Activated naive CD4-positive, alpha-beta T cell treated with anti-CD3 and anti-CD28 coated beads, Interleukin-2, amount 50 U/mL, for 72 hours (primary cell): Measurements from ENCODE around the gene SUOX. TPM values are rescaled to one million over a fixed set of nuclear protein-coding genes. Genes with fewer than 3 reads are reported as not detected.
"Not testable (repeated sequence)": the region's sequence is repeated elsewhere in the genome, so short reads cannot be mapped to it uniquely, and the experiment has no call there.

ENCODE experiments used
- ATAC-seq, 2 donors: fragments of 150-1000 bp; cut with Tn5 transposase; 2 replicates each; pipeline ENCODE4 v1.10.0; 2021; ENCODE audit warnings: mild to moderate bottlenecking in 2 of 2, moderate library complexity in 2 of 2
- DNase-seq, 2 donors: peaks; one replicate each; pipeline ENCODE4 v3.0.0; 2021 to 2022; ENCODE audit warnings: low spot score in 2 of 2
- H3K27ac Mint-ChIP-seq, 2 donors: one replicate each; pipeline ENCODE4 v1.8.0; 2022; ENCODE audit warnings: mild to moderate bottlenecking in 2 of 2, mixed read lengths in 2 of 2
- H3K36me3 Mint-ChIP-seq, 2 donors: one replicate each; pipeline ENCODE4 v1.8.0; 2022; ENCODE audit warnings: mixed read lengths in 2 of 2
- H3K9me3 Mint-ChIP-seq, 2 donors: one replicate each; pipeline ENCODE4 v1.8.0; 2022; ENCODE audit warnings: mixed read lengths in 2 of 2
- total RNA-seq, 2 donors: library from RNA; stranded (reverse); gene quantifications; one replicate each; pipeline ENCODE4 v1.2.3, GENCODE V29; 2022

Gene SUOX
- total RNA-seq, 2 donors from 2014 or later = 5.7 to 15.5 TPM

DNA sequence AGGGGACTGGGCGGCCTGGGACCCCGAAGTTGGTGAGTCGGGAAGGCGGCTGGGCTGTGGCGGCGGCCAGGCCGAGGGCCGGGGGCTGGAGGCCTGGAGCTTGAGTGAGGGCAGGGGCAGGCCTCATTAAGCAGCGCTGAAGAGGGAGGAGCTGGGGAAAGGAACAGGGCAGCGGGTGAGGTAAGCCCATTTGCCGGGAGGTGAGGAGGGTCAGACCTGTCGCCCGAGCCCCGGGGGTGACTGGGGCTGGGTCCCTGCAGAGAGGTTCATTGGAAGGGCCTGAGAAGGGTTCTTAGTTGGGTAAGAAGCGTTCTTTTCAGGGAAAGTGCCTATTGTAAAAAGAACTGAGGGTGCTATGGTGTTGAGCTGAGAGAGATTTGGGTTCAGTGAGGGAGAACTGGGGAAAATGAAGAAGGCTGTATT lies 22.8 kb upstream of the SUOX start:
- no peak overlapping the region for H3K27ac Mint-ChIP-seq
- no peaks in the 10 kb centered on the region for H3K9me3 Mint-ChIP-seq
- peaks cover 0 to 9% of the 10 kb centered on the region in 2 donors for H3K36me3 Mint-ChIP-seq
- ATAC-seq (peak; percentile 12 to 21), DNase-seq (peak in 1 of 2 donors; percentile 42)

DNA sequence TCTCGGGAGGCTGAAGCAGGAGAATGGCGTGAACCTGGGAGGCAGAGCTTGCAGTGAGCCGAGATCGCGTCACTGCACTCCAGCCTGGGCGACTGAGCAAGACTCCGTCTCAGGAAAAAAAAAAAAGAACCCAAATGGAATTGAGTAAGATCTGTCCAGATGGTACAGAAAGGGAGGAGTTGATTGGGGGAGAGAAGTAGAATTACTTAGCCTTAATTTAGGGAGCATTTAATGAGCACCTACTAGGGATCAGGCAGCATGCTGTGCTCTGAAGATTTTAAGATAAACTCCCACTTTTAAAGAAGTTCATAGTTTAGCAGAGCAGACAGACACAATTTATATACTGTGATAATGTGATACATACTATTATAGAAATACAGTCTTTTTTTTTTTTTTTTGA lies 18.7 kb upstream of the SUOX start:
- no peak for ATAC-seq

DNA sequence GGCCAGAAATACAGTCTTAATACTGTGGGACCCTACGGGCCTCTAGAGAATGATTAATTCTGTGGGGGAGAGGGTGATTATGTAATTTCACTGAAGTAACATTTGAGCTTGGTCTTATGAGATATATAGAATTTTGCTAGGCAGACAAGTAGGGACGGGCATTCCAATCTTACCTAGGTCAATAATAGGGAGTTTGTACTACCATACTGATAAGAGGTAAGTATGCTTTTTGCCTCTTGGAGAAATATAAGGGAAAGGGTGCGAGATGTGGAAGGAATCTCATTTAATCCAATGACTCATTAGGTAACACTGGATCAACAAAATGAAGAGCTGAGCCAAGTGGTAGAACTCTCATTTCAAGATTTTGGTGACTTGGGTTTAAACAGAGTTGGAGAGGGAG lies 18.0 kb upstream of the SUOX start:
- peaks cover 0 to 9% of the 10 kb centered on the region in 2 donors for H3K36me3 Mint-ChIP-seq
- no peak overlapping the region for H3K27ac Mint-ChIP-seq
- no peaks in the 10 kb centered on the region for H3K9me3 Mint-ChIP-seq
- DNase-seq (no peak), ATAC-seq (no peak)

More for the DNA sequence above, 18.7 kb upstream of the SUOX start:
- Mint-ChIP-seq H3K9me3 (no peaks in the 10 kb centered on the region), H3K27ac (peak overlapping the region in 1 of 2 donors; percentile 48), H3K36me3 (peaks cover 0 to 9% of the 10 kb centered on the region in 2 donors)
- DNase-seq = no peak

DNA sequence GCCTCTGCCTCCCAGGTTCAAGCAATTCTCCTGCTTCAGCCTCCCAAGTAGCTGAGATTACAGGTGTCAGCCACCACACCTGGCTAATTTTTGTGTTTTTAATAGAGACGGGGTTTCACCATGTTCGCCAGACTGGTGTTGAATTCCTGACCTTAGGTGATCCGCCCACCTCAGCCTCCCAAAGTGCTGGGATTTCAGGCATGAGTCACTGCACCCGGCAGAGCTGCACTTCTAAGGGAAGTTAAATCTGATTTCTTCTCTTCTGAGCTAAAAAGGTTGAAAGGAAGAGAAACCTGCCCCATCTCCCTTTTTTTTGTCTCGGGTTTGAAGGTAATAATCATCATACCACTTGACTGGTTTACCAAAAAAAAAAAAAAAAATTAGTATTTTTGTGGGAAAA lies 15.2 kb upstream of the SUOX start:
- DNase-seq, H3K27ac Mint-ChIP-seq, ATAC-seq, H3K36me3 Mint-ChIP-seq, H3K9me3 Mint-ChIP-seq: not testable (repeated sequence)

DNA sequence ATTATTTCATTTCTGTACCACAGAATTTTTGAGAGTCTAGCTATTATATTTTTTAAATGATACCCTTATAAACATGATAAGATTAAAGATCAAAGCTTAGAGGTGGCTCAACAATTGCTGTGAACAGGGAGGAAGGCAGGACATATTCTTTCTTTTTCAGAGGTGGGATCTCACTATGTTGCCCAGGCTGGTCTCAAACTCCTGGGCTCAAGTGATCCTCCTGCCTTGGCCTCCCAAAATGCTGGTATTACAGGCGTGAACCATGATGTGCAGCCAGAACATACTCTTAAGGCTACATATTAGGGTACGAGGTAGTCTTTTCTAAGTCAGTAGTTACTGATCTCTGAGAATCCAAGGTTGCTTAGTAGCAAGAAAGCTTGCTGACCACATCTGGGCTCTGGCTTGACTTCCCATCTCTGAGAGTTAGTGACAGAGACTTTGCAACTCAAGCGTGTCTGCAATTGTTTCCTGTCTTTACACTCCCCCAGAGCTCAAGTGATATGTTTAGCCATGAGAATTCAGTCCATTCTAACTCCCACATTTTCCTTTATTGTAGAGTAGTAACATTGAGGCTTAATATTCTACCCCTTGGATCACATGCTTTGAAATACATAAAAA lies 14.6 kb upstream of the SUOX start:
- Mint-ChIP-seq H3K36me3 (peaks cover 0 to 9% of the 10 kb centered on the region in 2 donors), H3K27ac (no peak overlapping the region), H3K9me3 (no peaks in the 10 kb centered on the region)
- no peak for ATAC-seq
- DNase-seq = no peak

DNA sequence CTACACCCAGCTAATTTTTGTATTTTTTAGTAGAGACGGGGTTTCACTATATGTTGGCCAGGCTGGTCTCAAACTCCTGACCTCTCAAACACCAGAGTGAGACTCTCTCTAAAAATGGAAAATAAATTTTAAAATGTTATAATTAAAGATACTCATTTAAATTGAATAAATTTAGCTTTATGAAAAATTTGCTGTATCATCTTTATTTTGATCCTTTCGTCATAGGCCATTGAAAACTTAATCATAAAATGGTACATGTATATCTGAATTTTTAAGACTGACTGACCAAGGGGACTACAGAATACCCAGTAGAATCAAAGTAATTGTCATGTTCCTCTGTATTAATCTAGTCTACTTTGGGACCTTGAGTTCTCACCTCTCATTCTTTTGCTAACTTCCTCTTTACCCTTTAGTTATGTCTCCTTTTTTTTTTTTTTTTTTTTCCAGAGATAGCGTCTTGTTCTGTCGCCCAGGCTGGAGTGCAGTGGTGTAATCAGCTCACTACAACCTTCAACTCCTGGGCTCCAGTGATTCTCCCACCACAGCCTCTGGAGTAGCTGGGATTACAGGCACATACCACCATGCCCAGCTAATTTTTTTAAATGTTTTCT lies 13.7 kb upstream of the SUOX start:
- no peak for ATAC-seq
- no peaks in the 10 kb centered on the region for H3K9me3 Mint-ChIP-seq
- DNase-seq = no peak
- H3K27ac Mint-ChIP-seq = no peak overlapping the region
- peaks cover 0 to 1% of the 10 kb centered on the region in 2 donors for H3K36me3 Mint-ChIP-seq

DNA sequence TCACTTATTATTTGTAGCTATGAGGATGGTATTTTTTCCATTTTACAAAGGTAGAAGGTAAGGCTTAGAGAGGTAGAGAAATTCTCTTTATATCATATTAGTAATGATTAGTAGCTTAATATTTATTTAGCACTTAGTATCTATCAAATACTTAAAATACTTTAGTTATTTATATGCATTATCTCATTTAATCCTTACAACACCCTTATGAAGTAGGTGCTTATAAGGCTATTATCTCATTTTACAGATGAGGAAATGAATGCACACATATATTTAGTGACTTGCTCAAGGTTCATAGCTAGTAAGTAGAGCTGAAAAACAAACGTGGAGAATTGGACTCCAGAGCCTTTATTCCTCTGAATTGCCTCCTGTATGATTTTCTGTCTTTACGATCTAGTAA lies 12.2 kb upstream of the SUOX start:
- no peak for ATAC-seq
- peaks cover 2 to 4% of the 10 kb centered on the region in 2 donors for H3K36me3 Mint-ChIP-seq
- no peak for DNase-seq
- H3K27ac Mint-ChIP-seq = no peak overlapping the region
- H3K9me3 Mint-ChIP-seq = no peaks in the 10 kb centered on the region

DNA sequence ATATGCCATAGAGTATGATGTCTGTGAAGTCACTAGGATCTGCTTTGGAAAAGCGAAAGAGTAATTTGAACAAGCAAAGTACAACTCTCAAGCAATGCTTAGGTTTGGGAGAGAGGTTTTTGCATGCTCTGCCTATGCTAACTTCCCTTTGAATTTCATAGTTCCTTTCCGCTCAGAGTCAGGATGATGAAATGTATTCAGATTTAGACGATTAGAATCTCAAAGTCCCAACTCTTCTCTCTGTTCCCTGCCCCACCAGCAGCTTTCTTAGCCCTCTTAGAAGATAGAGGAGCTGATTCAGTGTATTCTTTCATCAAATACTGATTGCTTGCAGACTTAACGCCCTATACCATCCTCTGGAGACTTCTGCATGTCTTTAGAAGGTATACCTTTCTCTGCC lies 11.7 kb upstream of the SUOX start:
- peak overlapping the region in 1 of 2 donors; percentile 56 for H3K27ac Mint-ChIP-seq
- no peaks in the 10 kb centered on the region for H3K9me3 Mint-ChIP-seq
- ATAC-seq (no peak), DNase-seq (no peak)
- H3K36me3 Mint-ChIP-seq = peaks cover 6 to 7% of the 10 kb centered on the region in 2 donors

DNA sequence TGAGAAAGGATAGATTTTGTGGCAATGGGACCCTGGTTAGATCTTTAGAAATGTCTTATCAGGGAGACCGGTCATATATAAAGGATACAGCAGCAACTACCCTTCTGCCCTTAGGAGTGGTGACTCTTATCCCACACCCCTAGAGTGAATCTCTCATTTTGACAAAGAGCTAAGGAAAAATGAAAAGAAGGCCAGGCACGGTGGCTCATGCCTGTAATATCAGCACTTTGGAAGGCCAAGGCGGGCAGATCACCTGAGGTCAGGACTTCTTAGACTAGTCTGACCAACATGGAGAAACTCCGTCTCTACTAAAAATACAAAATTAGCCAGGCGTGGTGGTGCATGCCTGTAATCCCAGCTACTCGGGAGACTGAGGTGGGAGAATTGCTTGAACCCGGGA lies 11.1 kb upstream of the SUOX start:
- Mint-ChIP-seq H3K27ac (peak overlapping the region; percentile 56 to 66), H3K36me3 (peaks cover 6 to 13% of the 10 kb centered on the region in 2 donors)
- not testable (repeated sequence) for ATAC-seq, H3K9me3 Mint-ChIP-seq
- peak in 1 of 2 donors; percentile 7 for DNase-seq

DNA sequence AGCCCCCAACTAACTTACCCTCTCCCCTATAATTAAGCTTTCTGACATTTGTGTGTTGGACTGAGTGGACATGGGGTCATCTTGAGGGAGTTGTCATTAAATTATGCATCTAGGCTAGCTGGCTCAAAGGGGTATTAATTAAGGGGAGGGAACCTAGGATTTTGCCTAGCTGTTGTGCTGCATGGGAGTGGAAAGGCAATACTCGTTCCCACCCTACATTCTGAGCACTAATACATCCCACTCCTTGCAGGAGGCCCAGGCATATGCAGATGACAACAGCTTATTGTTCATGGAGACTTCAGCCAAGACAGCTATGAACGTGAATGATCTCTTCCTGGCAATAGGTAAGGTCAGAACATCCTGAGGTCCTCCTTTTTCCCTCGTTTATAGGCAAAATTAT lies 6.0 kb upstream of the SUOX start:
- no peak for ATAC-seq
- H3K27ac Mint-ChIP-seq = no peak overlapping the region
- peaks cover 6 to 23% of the 10 kb centered on the region in 2 donors for H3K36me3 Mint-ChIP-seq
- H3K9me3 Mint-ChIP-seq = no peaks in the 10 kb centered on the region
- DNase-seq = no peak

DNA sequence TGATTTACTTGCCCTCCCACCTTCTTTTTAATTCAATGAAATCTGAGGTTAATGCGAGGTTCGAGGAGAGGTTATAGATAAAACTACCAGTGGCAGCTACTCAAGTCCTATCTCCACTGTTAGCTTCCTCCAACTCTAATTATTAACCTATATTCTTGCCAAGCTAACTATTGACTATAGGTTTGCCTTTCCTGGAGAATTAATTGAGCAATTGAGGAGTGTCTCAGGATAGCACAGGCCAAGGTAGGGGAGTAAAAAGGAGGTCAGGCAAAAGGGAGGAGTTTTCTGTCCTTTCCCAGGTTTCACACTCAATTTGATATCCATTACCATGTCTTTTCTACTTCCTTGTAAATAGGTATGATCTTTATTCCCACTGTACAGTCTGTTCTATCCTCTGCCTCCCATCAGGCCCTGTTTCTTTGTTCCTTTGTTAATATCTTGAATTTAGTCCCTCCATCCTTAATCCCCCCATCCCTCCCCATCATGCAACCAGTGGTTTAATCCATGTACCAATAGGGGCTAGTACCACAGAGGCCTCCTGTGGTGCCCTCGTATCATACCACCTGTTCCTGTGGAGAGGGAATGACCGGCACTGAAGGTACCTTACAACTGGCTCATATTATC lies 3.7 kb upstream of the SUOX start:
- ATAC-seq (no peak), DNase-seq (no peak)
- no peaks in the 10 kb centered on the region for H3K9me3 Mint-ChIP-seq
- peaks cover 6 to 29% of the 10 kb centered on the region in 2 donors for H3K36me3 Mint-ChIP-seq
- peak overlapping the region in 1 of 2 donors; percentile 49 for H3K27ac Mint-ChIP-seq

DNA sequence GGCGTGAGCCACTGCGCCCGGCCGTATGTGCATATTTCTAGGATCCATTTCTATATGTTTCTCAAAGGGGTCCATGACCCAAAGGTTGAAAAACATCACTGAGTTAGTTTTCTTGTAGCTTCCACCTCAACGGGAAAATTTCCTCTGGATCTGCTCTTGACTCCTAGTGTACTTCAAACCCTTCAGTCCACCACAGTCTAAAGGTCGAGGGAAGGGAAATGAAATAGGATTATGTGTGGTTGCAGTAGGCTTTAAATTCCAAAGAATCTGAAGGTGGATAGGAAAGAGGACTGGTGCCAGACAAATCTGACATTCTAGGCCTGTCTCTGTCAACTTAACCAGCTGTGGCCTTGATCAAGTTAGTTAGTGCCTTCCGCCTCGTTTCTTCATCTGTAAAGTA lies 1.7 kb upstream of the SUOX start:
- Mint-ChIP-seq H3K9me3 (no peaks in the 10 kb centered on the region), H3K27ac (no peak overlapping the region), H3K36me3 (peaks cover 0 to 22% of the 10 kb centered on the region in 2 donors)
- ATAC-seq (no peak), DNase-seq (no peak)

DNA sequence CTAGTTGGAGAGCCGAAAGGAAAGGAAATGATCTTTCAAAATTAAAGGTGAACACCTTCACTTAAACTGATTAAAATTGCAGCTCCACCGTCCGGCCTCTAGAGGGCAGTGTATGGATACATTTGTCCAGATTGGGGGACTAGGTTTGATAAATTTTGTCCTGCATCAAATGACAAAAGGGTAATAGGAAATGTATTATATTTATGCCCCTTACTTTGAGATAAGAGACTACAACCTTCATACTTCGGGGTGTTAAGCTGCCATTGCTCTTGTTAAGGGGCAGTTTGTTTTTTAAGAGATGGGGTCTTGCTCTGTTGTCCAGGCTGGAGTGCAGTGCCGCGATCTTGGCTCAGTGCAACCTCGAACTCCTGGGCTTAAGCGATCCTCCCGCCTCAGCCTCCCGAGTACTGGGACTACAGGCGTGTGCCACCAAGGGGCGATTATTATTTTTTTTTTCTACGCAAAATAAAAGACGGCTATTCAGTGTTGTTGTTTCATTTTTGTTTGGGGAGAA lies 818 bp upstream of the SUOX start:
- peaks cover 0 to 13% of the 10 kb centered on the region in 2 donors for H3K36me3 Mint-ChIP-seq
- H3K27ac Mint-ChIP-seq = peak overlapping the region; percentile 44 to 66
- DNase-seq (peak in 1 of 2 donors; percentile 71), ATAC-seq (peak in 1 of 2 donors; percentile 56)
- no peaks in the 10 kb centered on the region for H3K9me3 Mint-ChIP-seq

DNA sequence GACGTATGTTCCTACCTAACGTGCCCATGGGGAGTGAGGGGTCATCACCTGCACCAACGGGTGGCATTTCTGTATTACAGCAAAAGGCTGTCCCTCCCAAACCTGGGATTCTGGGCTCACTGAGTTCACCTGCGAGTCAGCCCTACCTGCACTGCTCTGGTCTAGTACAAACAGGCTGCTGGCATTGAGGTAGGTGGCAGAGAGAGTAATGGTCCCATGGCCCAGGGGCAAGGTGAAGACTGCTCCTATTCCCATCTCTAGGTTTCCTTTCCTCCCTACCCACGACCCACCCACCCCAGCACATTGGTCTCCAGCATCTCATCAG lies 421 bp downstream of the SUOX start:
- Mint-ChIP-seq H3K36me3 (peaks cover 0 to 6% of the 10 kb centered on the region in 2 donors), H3K9me3 (no peaks in the 10 kb centered on the region), H3K27ac (peak overlapping the region in 1 of 2 donors; percentile 66)
- ATAC-seq = peak in 1 of 2 donors; percentile 21
- no peak for DNase-seq

DNA sequence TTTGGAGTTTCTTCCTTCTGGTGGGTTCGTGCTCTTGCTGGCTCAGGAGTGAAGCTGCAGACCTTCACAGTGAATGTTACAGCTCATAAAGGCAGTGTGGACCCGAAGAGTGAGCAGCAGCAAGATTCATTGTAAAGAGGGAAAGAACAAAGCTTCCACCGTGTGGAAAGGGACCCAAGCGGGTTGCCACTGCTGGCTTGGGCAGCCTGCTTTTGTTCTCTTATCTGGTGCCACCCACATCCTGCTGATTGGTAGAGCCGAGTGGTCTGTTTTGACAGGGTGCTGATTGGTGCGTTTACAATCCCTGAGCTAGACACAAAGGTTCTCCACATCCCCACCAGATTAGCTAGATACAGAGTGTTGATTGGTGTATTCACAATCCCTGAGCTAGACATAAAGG lies 2.4 kb downstream of the SUOX start:
- not testable (repeated sequence) for H3K27ac Mint-ChIP-seq, H3K9me3 Mint-ChIP-seq, ATAC-seq, H3K36me3 Mint-ChIP-seq, DNase-seq

DNA sequence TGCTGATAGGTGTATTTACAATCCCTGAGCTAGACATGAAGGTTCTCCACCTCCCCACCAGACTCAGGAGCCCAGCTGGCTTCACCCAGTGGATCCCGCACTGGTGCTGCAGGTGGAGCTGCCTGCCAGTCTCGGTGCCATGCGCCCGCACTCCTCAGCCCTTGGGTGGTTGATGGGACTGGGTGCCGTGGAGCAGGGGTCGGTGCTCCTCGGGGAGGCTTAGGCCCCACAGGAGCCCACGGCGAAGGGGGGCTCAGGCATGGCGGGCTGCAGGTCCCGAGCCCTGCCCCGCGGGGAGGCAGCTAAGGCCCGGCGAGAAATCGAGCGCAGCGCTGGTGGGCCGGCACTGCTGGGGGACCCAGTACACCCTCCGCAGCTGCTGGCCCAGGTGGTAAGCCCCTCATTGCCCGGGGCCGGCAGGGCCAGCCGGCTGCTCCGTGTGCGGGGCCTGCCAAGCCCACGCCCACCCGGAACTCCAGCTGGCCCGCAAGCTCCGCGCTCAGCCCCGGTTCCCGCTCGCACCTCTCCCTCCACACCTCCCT lies 3.0 kb downstream of the SUOX start:
- H3K9me3 Mint-ChIP-seq = not testable (repeated sequence)

DNA sequence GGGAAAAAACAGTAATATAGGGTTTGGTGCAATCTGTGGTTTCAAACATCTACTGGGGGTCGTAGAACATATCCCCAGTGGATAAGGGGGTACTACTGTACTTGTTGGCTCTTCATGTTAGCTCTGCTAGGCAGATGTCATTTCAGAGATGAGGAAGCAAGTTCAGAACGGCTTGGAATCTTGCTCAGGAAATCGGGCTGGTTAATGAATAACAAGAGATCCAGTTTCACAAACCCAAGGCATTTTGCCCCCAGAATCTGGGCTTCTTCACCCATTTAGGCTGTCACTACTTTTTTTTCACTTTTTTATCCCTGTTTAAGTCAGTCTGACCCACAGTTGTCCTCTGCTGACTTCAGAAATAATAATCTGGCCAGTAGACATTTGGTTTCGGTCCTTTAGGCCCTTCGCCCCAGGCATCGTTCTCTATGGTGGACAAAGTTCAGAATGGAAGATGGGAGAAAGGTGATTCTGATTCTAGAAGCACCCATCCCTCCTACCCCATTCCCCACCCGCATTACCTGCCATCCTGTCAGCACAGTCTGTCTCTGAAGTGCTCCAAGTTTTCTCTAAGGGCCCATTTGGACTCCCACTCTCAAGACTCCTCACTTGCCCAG lies 4.5 kb downstream of the SUOX start:
- Mint-ChIP-seq H3K9me3 (no peaks in the 10 kb centered on the region), H3K36me3 (peaks cover 0 to under 1% of the 10 kb centered on the region in 2 donors), H3K27ac (no peak overlapping the region)
- DNase-seq (no peak), ATAC-seq (no peak)

More for the DNA sequence above, 3.0 kb downstream of the SUOX start:
- not testable (repeated sequence) for H3K36me3 Mint-ChIP-seq, ATAC-seq, H3K27ac Mint-ChIP-seq, DNase-seq
